Stimulated activated CD8-positive, alpha-beta memory T cell treated with anti-CD3 and anti-CD28 coated beads, Interleukin-15, amount 100 ng/mL, for 48 hours (primary cell): ENCODE measurements around the gene TRIM44.
"Not testable (repeated sequence)": the region's sequence is repeated elsewhere in the genome, so short reads cannot be mapped to it uniquely, and the experiment has no call there.

ENCODE experiments used
- DNase-seq, 2 donors: peaks; one replicate each; pipeline ENCODE4 v3.0.0-alpha.2; 2020; ENCODE audit warnings: low read depth in 2 of 2

TRIM44 gene

DNA sequence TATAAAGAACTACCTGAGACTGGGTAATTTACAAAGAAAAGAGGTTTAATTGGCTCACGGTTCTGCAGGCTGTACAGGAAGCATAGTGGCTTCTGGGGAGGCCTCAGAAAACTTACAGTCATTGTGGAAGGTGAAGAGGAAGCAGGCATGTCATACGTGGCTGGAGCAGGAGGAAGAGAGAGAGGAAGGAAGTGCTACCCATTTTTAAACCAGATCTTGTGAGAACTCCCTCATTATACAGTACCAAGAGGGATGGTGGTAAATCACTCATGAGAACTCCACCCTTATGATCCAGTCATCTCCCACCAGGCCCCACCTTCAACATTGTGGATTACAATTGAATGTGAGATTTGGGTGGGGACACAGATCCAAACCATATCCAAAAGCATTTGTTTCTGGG, 53.1 kb downstream of the TRIM44 start:
- DNase-seq: not testable (repeated sequence)

- DNase-seq: no peak
Measured at GRCh38 chr11:35717043-35717442, 54.5 kb downstream of the TRIM44 start.

- DNase-seq: no peak
Measured at GRCh38 chr11:35717520-35717919, 54.9 kb downstream of the TRIM44 start.

DNA sequence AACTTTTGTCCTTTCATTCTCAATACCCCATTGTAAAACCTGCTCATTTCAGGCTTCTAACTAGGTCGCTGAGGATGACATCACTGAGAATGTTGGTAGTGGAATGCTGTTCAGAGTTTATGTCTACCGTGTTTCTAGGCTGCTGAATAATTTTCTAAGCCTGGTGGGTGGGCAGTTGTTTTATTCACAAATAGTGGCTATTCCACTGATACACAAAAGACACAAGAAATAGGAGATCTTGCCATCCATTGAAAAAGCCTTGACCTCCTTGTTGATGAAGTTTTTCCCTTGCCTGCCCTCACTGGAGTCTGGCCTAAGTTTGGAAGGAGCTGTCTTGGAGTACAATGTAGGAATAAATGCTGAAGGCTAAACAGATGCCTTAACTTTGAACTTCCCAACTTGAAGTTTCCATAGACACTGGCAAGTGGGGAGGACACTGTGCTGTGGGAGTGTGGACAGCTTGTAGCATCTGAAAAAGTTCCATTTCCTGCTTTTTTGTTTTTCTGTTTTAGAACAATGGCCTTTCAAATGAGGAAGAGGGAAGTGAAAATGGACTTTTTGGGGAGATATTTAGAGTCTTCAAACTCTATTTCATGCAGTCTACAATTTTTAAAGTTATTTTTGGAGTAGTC, 59.2 kb downstream of the TRIM44 start:
- no peak for DNase-seq

DNA sequence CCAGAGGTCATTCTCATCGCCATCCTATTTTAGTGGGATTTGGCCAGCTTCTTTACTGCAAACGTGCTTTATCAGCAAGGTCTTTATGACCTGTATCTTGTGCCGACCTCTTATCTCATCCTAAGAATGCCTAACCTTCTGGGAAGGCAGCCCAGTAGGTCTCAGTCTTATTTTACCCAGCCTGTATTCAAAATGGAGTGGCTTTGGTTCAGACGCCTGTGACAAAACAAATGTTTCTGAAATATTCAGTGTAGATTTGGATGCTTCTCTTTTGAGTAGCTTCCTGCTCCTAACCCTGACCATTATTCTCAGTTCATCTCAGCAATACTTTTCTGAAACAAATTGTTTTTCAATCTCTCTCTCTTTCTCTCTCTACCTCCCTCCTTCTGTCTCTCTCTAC, 60.1 kb downstream of the TRIM44 start:
- DNase-seq: no peak

DNA sequence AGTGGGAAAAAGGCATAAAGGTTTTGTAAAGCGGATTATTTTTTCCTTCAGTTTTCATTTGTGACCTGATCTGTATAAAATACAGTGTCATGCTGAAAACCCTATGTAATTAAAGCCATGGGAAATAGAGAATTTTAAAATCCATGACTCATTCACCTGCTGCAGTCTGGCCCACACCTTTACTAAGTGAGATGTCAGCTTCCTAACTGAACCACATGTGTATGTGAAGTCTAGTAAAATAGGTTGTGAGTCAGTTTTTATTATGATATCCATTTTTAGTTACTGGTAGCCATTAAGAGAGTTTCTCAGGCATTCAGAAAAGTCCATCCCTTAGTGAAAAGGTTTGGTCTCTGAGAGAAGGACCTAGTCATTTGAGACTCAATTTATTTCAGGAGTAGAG, 60.9 kb downstream of the TRIM44 start:
- no peak for DNase-seq

GRCh38 chr11:35723913-35724312, 61.3 kb downstream of the TRIM44 start:
- DNase-seq: no peak

DNA sequence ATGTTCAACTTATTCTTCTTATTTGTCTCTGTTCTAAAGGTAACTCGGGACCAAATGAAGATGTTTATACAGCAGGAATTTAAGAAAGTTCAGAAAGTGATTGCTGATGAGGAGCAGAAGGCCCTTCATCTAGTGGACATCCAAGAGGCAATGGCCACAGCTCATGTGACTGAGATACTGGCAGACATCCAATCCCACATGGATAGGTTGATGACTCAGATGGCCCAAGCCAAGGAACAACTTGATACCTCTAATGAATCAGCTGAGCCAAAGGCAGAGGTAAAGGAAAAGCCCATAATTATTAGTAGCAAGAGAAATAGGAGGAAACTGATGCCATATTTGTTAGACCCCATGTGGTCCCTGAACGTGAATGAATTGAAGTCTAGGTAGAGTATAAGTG, 63.3 kb downstream of the TRIM44 start:
- no peak for DNase-seq

- no peak for DNase-seq
Measured at GRCh38 chr11:35727140-35727539, 64.6 kb downstream of the TRIM44 start.

DNA sequence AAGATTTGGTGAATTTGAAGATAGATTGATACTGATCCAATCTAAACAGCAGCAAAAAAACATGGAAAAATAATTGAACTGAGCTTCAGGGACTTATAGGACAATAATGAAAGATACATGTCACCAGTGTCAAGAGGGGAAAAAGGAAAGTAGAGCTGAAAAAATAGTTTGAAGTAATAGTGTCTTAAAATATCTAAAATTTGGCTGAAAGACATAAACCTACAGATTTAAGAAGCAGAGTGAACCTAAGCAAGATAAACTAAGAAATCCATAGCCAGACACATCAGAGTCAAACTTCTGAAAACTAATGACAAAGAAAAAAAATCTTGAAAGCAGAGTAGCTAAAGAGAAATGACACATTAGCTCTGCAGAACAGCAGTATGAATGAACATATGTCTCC, 67.7 kb downstream of the TRIM44 start:
- no peak for DNase-seq

DNA sequence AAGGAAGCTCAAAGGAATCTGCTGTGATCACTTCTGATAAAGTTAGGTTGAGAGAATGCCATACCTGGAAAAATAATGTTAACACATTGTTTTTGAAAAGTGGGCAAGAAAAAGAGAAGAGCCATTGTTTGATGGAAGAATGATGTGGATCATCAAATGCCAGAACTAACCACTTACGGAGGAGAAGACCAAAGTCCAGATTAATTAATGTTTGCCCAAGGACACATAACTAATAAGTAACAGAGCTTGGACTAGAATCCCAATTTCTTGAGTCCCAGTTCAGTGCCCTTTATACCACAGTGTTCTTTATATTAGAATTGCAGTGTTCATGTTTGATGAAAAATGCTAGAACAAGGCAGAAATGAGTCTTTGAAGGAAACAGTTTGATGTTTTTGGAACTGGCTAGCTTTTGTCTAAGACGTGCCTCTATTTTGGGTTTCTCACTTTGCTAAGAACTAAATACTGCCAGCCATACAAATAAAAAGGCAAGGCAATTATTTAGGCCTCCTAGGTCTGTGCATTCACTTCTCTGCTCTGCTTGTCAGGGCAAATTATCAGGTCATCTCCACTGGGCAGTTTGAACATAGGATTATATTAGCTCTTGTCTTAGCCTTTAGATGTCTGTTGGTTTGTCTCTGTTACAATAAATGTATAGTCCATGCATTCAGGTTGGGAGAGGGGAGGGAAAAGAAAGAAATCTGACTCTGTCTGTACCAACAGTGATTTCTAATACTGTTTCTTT, 72.3 kb downstream of the TRIM44 start:
- DNase-seq: no peak

DNA sequence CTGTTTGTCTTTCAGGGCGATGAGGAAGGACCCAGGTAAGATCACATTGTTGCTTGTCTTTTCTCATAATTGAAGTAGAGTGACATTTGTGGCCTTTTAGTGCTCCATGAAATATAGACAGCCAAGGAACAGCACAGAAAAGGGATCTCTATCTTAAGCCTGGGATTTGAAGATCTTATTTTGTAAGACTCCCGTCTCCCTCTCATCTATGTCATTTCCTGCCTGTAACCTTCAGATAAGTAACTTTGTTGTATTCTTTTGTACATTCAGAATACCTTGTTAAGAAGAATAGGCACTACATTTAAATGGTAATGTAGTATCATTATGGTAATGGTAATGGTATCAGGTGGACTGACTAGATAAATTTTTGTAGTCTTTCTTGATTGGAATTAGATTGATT, 72.8 kb downstream of the TRIM44 start:
- DNase-seq: no peak

DNA sequence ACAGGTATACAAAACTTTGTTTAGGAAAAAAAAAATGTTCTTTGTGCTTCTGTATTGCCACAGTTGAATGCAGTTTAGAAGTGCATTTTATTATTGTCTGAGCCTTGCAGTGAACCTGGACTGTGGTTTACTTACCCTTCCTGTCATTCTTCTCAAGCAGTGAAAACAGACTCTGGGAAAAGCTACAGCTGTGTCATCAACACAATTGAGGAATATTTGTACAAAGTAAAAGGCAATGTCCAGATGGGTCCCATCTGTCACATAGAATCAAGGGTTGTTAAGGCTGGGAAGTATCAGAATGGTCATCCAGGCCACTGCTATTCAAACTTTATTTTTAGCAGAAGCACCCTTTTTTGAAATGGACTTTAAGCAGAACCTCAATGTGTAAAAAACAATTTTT, 73.3 kb downstream of the TRIM44 start:
- DNase-seq: no peak

DNA sequence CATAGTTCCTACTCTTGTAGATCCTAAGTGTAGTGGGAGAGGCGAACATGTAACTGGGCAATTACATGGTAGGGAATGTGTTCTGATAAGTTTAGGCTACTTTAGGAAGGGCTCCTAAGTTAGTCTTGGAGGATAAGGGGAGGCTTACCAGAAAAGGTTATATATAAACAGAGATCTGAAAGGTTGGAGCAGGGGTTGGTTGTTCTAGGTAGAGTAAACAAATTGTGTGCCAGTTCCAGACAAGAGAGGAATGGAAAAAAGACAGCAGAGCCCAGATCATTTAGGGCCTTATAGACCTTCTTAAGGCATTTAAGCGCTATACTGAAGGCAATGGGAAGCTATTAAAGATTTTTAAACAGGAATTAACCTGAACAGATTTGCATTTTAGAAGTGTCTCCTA, 74.4 kb downstream of the TRIM44 start:
- no peak for DNase-seq

DNA sequence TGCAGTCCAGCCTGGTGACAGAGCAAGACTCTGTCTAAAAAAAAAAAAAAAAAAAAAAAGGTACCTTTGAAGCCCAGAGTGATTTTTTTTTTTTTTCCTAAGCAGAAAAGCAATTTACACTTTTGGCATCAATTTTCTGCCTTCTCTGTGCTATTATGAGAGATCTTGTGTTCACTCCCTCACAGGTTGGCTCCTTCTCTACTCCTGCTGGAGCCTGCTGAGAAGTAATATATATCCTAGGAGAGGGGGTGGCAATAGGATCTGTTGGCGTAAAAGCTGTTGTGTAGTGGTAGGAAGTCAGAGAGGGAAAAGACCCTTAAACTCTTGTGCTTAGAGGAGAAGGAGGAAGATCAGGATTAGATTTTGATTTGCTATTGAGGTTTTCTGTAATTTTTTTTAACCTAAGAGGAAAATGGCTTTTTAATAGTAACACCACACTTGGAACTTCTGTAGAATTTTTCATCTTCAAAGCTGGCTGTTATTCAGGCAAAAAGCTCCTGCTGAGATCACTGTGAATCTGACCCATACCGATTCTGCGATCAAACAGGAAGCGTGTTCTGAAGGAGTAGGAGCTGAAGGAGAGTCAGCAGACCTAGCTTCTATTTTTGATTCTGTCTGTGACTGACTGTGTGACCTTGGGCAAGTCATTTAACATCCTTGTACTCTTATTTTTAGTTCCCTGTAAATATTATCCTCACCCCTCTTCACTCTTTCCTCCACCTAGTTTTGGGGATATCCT, 77.7 kb downstream of the TRIM44 start:
- no peak for DNase-seq

- no peak for DNase-seq
Measured at GRCh38 chr11:35742707-35743454, 80.3 kb downstream of the TRIM44 start.

DNA sequence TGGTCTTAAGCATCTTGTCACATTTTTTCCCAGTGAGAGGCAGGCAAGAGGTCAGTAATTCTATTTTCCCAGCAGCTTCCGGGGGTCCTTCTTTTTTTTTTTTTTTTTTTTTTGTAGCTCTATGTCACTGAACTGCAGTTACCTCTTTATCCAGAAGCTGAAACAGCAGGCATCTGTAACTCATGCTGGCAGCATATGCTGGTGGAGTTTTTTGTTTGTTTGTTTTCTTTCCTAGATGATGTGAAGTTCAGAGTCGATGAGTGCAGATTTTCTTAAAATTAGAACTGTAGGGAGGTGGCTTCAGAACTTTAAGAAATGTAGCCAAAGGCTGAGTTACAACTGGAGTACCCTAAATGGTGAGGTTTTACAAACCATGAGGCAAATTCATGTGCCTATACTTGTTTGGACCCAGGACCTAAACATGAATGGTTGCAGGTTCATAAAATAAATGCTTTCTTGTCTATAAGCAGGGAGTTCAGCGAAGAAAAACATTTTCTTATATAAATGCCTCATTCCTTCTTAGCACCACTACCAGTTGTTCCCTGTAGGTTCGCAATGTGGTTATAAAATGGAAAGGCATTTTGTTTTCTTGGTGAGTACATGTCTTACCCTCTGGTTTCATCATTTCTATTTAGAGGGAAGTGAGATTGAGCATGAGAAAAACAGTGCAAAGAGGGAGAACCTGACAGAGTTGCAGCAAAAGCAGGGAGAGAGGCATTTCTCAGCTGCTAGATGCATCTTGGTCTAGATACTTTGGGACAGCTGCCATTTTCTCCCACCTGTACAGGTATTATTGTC, 84.0 kb downstream of the TRIM44 start:
- no peak for DNase-seq

DNA sequence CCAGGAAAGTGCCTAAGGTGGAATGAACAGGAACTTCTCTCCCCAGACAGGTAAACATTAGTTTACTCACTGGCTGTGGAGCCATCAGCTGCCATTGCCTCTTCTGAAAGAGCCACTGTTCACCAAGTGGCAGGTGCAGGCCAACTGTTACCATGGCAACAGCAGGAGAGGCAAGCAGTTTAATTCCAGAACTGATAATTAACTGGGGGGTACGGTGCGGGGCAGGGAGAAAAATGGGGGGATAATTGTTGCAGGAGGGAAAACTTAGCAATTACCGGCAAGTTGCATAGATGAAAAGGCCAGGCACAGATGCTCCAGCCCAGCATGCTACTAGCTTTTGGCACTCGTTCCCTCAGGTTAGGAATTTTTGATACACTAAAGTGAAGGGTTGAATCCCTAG, 85.1 kb downstream of the TRIM44 start:
- no peak for DNase-seq

DNA sequence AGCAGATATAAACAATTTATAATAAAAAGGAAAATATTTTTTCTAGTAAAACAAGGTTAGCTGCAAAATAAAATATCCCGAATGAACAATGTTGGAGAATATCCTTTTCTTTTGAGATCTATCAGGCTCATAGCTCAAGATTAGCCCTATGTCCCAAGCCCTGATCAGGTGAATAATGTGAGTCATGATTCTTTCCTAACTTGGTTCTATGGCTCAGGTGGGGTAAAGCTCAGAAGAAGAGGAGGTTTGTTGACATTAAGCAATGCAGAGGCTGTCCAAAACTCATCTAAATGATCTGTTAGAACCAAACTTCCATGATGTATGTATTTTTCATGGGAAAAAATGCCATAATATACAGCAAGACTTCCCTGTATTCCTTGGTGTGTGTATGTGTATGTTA, 86.1 kb downstream of the TRIM44 start:
- DNase-seq: no peak

DNA sequence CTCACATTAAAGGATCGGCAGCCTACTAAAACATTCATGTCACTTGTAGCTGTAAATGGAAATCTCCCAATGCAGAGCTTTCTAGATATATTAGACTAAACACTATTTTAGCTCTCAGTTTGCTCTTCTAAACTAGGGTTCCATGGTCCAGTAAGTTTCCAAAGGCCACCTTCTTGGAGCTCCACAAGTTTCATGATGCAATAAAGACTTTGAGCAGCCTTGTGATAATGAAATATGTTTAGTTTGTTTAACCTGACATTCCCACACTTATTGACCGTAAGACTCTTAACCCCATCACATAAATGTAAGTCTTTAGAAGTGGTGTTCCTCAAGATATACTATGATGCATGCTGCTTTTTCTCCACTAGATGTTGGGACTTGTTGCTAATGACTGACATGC, 87.7 kb downstream of the TRIM44 start:
- DNase-seq: no peak

DNA sequence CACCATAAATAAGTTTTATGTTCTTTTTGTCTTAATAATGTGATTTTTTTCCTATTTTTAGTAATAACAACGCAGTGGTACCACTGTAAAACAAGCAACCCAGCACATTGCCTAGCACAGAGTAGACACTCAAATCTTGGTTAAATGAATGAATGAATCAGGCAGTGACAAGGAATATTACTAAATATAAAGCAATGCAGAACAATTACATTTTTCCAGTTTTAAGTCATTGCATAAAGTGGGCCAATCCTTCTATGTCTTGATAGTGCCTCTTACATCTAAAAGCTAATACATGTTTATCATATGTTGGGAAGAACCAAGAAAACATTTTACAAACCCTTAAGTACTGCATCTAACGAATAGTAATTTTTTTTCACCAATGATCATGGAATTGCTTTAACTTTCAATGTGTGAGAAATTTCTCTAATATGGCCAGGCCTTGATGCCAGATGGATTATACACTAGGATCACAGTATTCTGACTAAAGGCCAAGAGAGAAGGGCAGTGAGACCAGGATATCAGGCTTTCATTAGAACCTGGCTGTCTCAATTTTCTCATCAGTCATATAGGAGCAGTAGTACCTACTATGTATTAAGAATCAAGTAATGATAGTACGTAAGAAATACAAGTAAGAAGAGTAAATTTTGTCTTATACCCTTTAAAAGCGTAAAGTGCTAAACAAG, 88.5 kb downstream of the TRIM44 start:
- DNase-seq: no peak
